DND-41 (cell line): ENCODE measurements around the gene PDS5A.

Experiments
- ATAC-seq: fragments of 200-7000 bp; cut with Tn5 transposase; 3 replicates; pipeline ENCODE4 v1.9.1; 2021; ENCODE audit warnings: low read depth; ENCODE audit not compliant: insufficient read depth
- DNase-seq: peaks from one replicate; pipeline ENCODE4 v3.0.0-alpha.2; 2020
- H2AFZ ChIP-seq: 2 replicates; pipeline ENCODE4 v1.6.0; 2012; ENCODE audit warnings: low read depth, low read length
- H3K27ac ChIP-seq: 2 replicates; pipeline ENCODE4 v1.5.1; 2012; ENCODE audit warnings: low read length, inconsistent platforms
- H3K27me3 ChIP-seq: fragments of 200-600 bp; sonication (generic); 2 replicates; pipeline ENCODE4 v1.6.0; 2012; ENCODE audit warnings: low read length, mild to moderate bottlenecking, inconsistent platforms; ENCODE audit not compliant: insufficient read depth, poor library complexity
- H3K36me3 ChIP-seq: 2 replicates; pipeline ENCODE4 v1.5.1; 2012; ENCODE audit warnings: low read length, inconsistent platforms; ENCODE audit not compliant: insufficient read depth
- H3K4me1 ChIP-seq: 2 replicates; pipeline ENCODE4 v1.5.1; 2012; ENCODE audit warnings: mild to moderate bottlenecking, low read length; ENCODE audit not compliant: insufficient read depth
- H3K4me2 ChIP-seq: 2 replicates; pipeline ENCODE4 v1.6.0; 2012; ENCODE audit warnings: mild to moderate bottlenecking, moderate library complexity, low read length, inconsistent platforms; ENCODE audit not compliant: insufficient read depth
- H3K4me3 ChIP-seq, 2 experiments: fragments of 200-600 bp in 1 of 2; shearing (Covaris generic) in 1 of 2; 2 replicates each; pipeline ENCODE4 v1.5.1; 2012 to 2016; ENCODE audit warnings: inconsistent platforms in 2 of 2, low read length in 2 of 2, mild to moderate bottlenecking in 2 of 2, low read depth in 1 of 2, moderate library complexity in 1 of 2
- H3K79me2 ChIP-seq: 2 replicates; pipeline ENCODE4 v1.6.0; 2012; ENCODE audit warnings: low read length, inconsistent platforms; ENCODE audit not compliant: insufficient read depth
- H3K9ac ChIP-seq: 2 replicates; pipeline ENCODE4 v1.6.0; 2012; ENCODE audit warnings: low read depth, mild to moderate bottlenecking, inconsistent platforms, low read length, moderate library complexity
- H3K9me3 ChIP-seq: 2 replicates; pipeline ENCODE4 v1.5.1; 2012; ENCODE audit warnings: low read length, moderate library complexity, mild to moderate bottlenecking, inconsistent platforms; ENCODE audit not compliant: insufficient read depth, severe bottlenecking
- H4K20me1 ChIP-seq: 2 replicates; pipeline ENCODE4 v1.6.0; 2012; ENCODE audit warnings: low read length; ENCODE audit not compliant: insufficient read depth
- CTCF ChIP-seq: IDR thresholded peaks from 2 replicates; pipeline ENCODE4 v1.5.1; 2012; ENCODE audit warnings: borderline replicate concordance, low read length, moderate library complexity, mild to moderate bottlenecking; ENCODE audit not compliant: poor library complexity, severe bottlenecking; ENCODE audit errors: extremely low read depth
- EZH2 ChIP-seq: IDR thresholded peaks from 3 replicates; pipeline ENCODE4 v1.6.1; 2012; ENCODE audit warnings: borderline replicate concordance, low read depth, mild to moderate bottlenecking, moderate library complexity, low read length, inconsistent platforms; ENCODE audit not compliant: severe bottlenecking

The PDS5A gene

DNA sequence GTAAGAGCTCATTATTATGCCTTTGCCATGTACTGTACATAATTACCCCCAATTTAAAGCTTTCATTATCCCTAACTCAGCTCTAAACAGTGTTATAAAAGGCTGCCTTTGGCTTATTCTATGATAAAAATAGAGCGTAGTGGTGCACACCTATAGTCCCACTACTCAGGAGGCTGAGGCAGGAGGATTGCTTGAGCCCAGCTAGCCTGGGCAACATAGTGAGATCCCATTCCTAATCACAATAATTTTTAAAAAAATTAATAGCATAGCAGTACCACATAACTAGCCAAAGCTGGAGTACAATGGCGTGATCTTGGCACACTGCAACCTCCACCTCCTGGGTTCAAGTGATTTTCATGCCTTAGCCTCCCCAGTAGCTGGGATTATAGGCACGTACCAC lies 112.4 kb downstream of the PDS5A start:
- Histone ChIP-seq H3K9ac (no peak overlapping the region), H3K36me3 (peaks cover 85% of the 10 kb centered on the region), H3K4me2 (no peak overlapping the region), H3K79me2 (peaks cover 2% of the 10 kb centered on the region; the same call in 1 of the 2 replicates), H3K4me1 (no peaks in the 10 kb centered on the region), H4K20me1 (no peaks in the 10 kb centered on the region), H3K4me3 (no peak overlapping the region), H3K27ac (no peak overlapping the region), H2AFZ (no peak overlapping the region), H3K9me3 (no peaks in the 10 kb centered on the region), H3K27me3 (no peaks in the 10 kb centered on the region)
- ATAC-seq (no peak), DNase-seq (no peak)
- TF ChIP-seq CTCF (no peak), EZH2 (no peak)

DNA sequence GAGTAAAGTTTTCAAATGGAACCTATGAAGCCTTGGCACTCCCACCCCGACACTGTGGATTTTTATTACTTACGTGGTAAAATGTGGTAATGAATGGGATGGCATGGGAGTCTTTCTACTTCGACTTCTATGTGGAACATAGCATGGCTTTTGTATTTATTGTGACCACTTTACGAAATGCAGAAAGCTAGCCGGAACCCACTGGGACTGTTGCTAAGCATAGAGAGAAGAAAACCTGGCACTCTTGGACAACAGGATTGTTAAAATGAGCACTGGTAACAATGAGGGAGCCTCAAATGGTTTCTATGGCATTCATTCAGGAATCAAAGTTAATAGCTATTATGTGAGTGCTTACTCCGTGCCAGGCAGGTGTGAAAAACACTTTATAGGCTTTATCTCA lies 113.3 kb downstream of the PDS5A start:
- Histone ChIP-seq H2AFZ (no peak overlapping the region), H3K4me2 (no peak overlapping the region), H3K36me3 (peaks cover 86% of the 10 kb centered on the region), H3K9me3 (no peaks in the 10 kb centered on the region), H3K79me2 (peaks cover 3% of the 10 kb centered on the region), H3K4me1 (no peaks in the 10 kb centered on the region), H3K9ac (no peak overlapping the region), H3K27me3 (no peaks in the 10 kb centered on the region), H3K4me3 (no peak overlapping the region), H4K20me1 (no peaks in the 10 kb centered on the region), H3K27ac (no peak overlapping the region)
- DNase-seq (no peak), ATAC-seq (no peak)
- no peak for TF ChIP-seq CTCF
- TF ChIP-seq EZH2 = no peak

- H3K36me3 ChIP-seq = peaks cover 91% of the 10 kb centered on the region
- TF ChIP-seq EZH2 (no peak), CTCF (no peak)
- H3K9ac ChIP-seq = no peak overlapping the region
- H3K27ac ChIP-seq = no peak overlapping the region
- ATAC-seq = no peak
- no peak for DNase-seq
- H3K27me3 ChIP-seq = no peaks in the 10 kb centered on the region
- H4K20me1 ChIP-seq = no peaks in the 10 kb centered on the region
- no peak overlapping the region for H3K4me3 ChIP-seq
- H2AFZ ChIP-seq = no peak overlapping the region
- H3K79me2 ChIP-seq = peaks cover 3% of the 10 kb centered on the region
- H3K4me1 ChIP-seq = no peaks in the 10 kb centered on the region
- H3K4me2 ChIP-seq = no peak overlapping the region
- H3K9me3 ChIP-seq = no peaks in the 10 kb centered on the region
Observed at GRCh38 chr4:39860804-39861203, 116.9 kb downstream of the PDS5A start.

DNA sequence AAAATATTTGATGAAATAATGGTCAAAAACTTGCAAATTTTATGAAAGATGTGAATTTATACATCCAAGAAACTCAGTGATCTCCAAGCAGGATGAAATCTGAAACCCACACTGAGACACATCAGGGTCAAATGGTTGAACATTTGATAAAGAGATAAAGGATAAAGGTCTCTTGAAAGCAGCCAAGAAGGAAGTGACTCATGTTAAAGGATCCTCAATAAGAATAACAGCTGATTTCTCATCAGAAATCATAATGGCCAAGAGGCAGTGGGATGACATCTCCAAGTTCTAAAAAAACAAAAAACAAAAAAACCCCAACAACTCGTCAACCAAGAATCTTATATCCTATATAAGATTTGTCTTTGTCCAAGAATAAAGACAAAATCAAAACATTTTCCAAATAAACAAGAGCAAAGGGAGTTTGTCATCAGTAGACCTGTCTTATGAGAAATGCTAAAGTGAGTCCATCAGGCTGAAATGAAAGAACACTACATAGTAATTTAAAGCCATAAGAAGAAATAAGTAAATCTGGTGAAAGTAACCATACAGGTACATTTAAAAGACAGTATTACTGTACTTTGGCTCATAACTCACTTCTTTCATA lies 121.7 kb downstream of the PDS5A start:
- H3K4me2 ChIP-seq = no peak overlapping the region
- no peaks in the 10 kb centered on the region for H3K9me3 ChIP-seq
- TF ChIP-seq CTCF (no peak), EZH2 (no peak)
- H3K36me3 ChIP-seq = peaks cover 86% of the 10 kb centered on the region
- no peak overlapping the region for H2AFZ ChIP-seq
- ATAC-seq (no peak; the same call in 2 of the 3 replicates), DNase-seq (no peak)
- peaks cover 9% of the 10 kb centered on the region for H3K79me2 ChIP-seq
- H3K4me1 ChIP-seq = no peaks in the 10 kb centered on the region
- no peak overlapping the region for H3K4me3 ChIP-seq
- no peaks in the 10 kb centered on the region for H3K27me3 ChIP-seq
- H3K27ac ChIP-seq = no peak overlapping the region
- no peak overlapping the region for H3K9ac ChIP-seq
- peaks cover 4% of the 10 kb centered on the region; the same call in 1 of the 2 replicates for H4K20me1 ChIP-seq
